Measurements from ENCODE around the gene IL4R.

IL4R gene

GRCh38 chr16:27339180-27339579 is 25.4 kb downstream of the IL4R start:
- H3K9ac ChIP-seq (ENCODE audit: low read depth, low read length), result no peak overlapping the region
- no peaks in the 10 kb centered on the region for H3K9me3 ChIP-seq (ENCODE audit: control insufficient read depth, insufficient read depth, low read length)
- peaks cover 6% of the 10 kb centered on the region for H3K36me3 ChIP-seq (ENCODE audit: insufficient read depth, low read length)
- no peaks in the 10 kb centered on the region for H3K4me1 ChIP-seq (ENCODE audit: insufficient read depth, low read length)

GRCh38 chr16:27340654-27341053 is 26.9 kb downstream of the IL4R start:
- Histone ChIP-seq H3K36me3 (ENCODE audit: insufficient read depth, low read length) (peaks cover 6% of the 10 kb centered on the region), H3K9ac (ENCODE audit: low read depth, low read length) (no peak overlapping the region), H3K4me1 (ENCODE audit: insufficient read depth, low read length) (no peaks in the 10 kb centered on the region), H3K9me3 (ENCODE audit: control insufficient read depth, insufficient read depth, low read length) (no peaks in the 10 kb centered on the region)

GRCh38 chr16:27341549-27341948 is 27.8 kb downstream of the IL4R start:
- Histone ChIP-seq H3K9me3 (ENCODE audit: control insufficient read depth, insufficient read depth, low read length) (no peaks in the 10 kb centered on the region), H3K4me1 (ENCODE audit: insufficient read depth, low read length) (no peaks in the 10 kb centered on the region), H3K9ac (ENCODE audit: low read depth, low read length) (no peak overlapping the region), H3K36me3 (ENCODE audit: insufficient read depth, low read length) (peaks cover 6% of the 10 kb centered on the region)

- H3K36me3 ChIP-seq (ENCODE audit: insufficient read depth, low read length), result peaks cover 6% of the 10 kb centered on the region
- no peaks in the 10 kb centered on the region for H3K4me1 ChIP-seq (ENCODE audit: insufficient read depth, low read length)
- H3K9me3 ChIP-seq (ENCODE audit: control insufficient read depth, insufficient read depth, low read length), result no peaks in the 10 kb centered on the region
- no peak overlapping the region for H3K9ac ChIP-seq (ENCODE audit: low read depth, low read length)
These were observed 28.2 kb downstream of the IL4R start for GRCh38 chr16:27341971-27342370.

- no peaks in the 10 kb centered on the region; the same call in 1 of the 2 replicates for H3K36me3 ChIP-seq (ENCODE audit: insufficient read depth, low read length)
- no peaks in the 10 kb centered on the region for H3K4me1 ChIP-seq (ENCODE audit: insufficient read depth, low read length)
- H3K9ac ChIP-seq (ENCODE audit: low read depth, low read length), result no peak overlapping the region
- no peaks in the 10 kb centered on the region for H3K9me3 ChIP-seq (ENCODE audit: control insufficient read depth, insufficient read depth, low read length)
These were observed 30.9 kb downstream of the IL4R start for GRCh38 chr16:27344721-27345120.

GRCh38 chr16:27345201-27345600 is 31.4 kb downstream of the IL4R start:
- no peak overlapping the region for H3K9ac ChIP-seq (ENCODE audit: low read depth, low read length)
- H3K9me3 ChIP-seq (ENCODE audit: control insufficient read depth, insufficient read depth, low read length), result no peaks in the 10 kb centered on the region; the same call in 1 of the 2 replicates
- H3K4me1 ChIP-seq (ENCODE audit: insufficient read depth, low read length), result no peaks in the 10 kb centered on the region
- H3K36me3 ChIP-seq (ENCODE audit: insufficient read depth, low read length), result peaks cover 3% of the 10 kb centered on the region; the same call in 1 of the 2 replicates

GRCh38 chr16:27346819-27347218 is 33.0 kb downstream of the IL4R start:
- Histone ChIP-seq H3K9ac (ENCODE audit: low read depth, low read length) (no peak overlapping the region), H3K9me3 (ENCODE audit: control insufficient read depth, insufficient read depth, low read length) (peaks cover 3% of the 10 kb centered on the region; the same call in 1 of the 2 replicates), H3K36me3 (ENCODE audit: insufficient read depth, low read length) (peaks cover 11% of the 10 kb centered on the region; the same call in 1 of the 2 replicates), H3K4me1 (ENCODE audit: insufficient read depth, low read length) (no peaks in the 10 kb centered on the region)

GRCh38 chr16:27347930-27348685 is 34.3 kb downstream of the IL4R start:
- Histone ChIP-seq H3K9ac (ENCODE audit: low read depth, low read length) (no peak overlapping the region), H3K4me1 (ENCODE audit: insufficient read depth, low read length) (no peaks in the 10 kb centered on the region), H3K9me3 (ENCODE audit: control insufficient read depth, insufficient read depth, low read length) (peaks cover 3% of the 10 kb centered on the region; the same call in 1 of the 2 replicates), H3K36me3 (ENCODE audit: insufficient read depth, low read length) (peaks cover 17% of the 10 kb centered on the region; the same call in 1 of the 2 replicates)

- no peaks in the 10 kb centered on the region for H3K4me1 ChIP-seq (ENCODE audit: insufficient read depth, low read length)
- H3K36me3 ChIP-seq (ENCODE audit: insufficient read depth, low read length), result peaks cover 17% of the 10 kb centered on the region; the same call in 1 of the 2 replicates
- peaks cover 3% of the 10 kb centered on the region; the same call in 1 of the 2 replicates for H3K9me3 ChIP-seq (ENCODE audit: control insufficient read depth, insufficient read depth, low read length)
- no peak overlapping the region for H3K9ac ChIP-seq (ENCODE audit: low read depth, low read length)
These were observed 35.5 kb downstream of the IL4R start for GRCh38 chr16:27349276-27349675.

- H3K4me1 ChIP-seq (ENCODE audit: insufficient read depth, low read length), result no peaks in the 10 kb centered on the region
- peaks cover 21% of the 10 kb centered on the region; the same call in 1 of the 2 replicates for H3K36me3 ChIP-seq (ENCODE audit: insufficient read depth, low read length)
- no peak overlapping the region for H3K9ac ChIP-seq (ENCODE audit: low read depth, low read length)
- peaks cover 3% of the 10 kb centered on the region; the same call in 1 of the 2 replicates for H3K9me3 ChIP-seq (ENCODE audit: control insufficient read depth, insufficient read depth, low read length)
These were observed 36.2 kb downstream of the IL4R start for GRCh38 chr16:27350006-27350405.

GRCh38 chr16:27351989-27352388 is 38.2 kb downstream of the IL4R start:
- Histone ChIP-seq H3K9me3 (ENCODE audit: control insufficient read depth, insufficient read depth, low read length) (peaks cover 3% of the 10 kb centered on the region; the same call in 1 of the 2 replicates), H3K36me3 (ENCODE audit: insufficient read depth, low read length) (peaks cover 21% of the 10 kb centered on the region), H3K9ac (ENCODE audit: low read depth, low read length) (no peak overlapping the region)

GRCh38 chr16:27353853-27354252 is 40.1 kb downstream of the IL4R start:
- Histone ChIP-seq H3K36me3 (ENCODE audit: insufficient read depth, low read length) (peaks cover 21% of the 10 kb centered on the region), H3K4me1 (ENCODE audit: insufficient read depth, low read length) (no peaks in the 10 kb centered on the region), H3K9ac (ENCODE audit: low read depth, low read length) (no peak overlapping the region), H3K9me3 (ENCODE audit: control insufficient read depth, insufficient read depth, low read length) (peaks cover 3% of the 10 kb centered on the region; the same call in 1 of the 2 replicates)

More at GRCh38 chr16:27351989-27352388, 38.2 kb downstream of the IL4R start:
- H3K4me1 ChIP-seq (ENCODE audit: insufficient read depth, low read length), result no peaks in the 10 kb centered on the region

GRCh38 chr16:27355610-27356009 is 41.8 kb downstream of the IL4R start:
- Histone ChIP-seq H3K9me3 (ENCODE audit: control insufficient read depth, insufficient read depth, low read length) (peaks cover 3% of the 10 kb centered on the region; the same call in 1 of the 2 replicates), H3K9ac (ENCODE audit: low read depth, low read length) (no peak overlapping the region), H3K36me3 (ENCODE audit: insufficient read depth, low read length) (peaks cover 15% of the 10 kb centered on the region), H3K4me1 (ENCODE audit: insufficient read depth, low read length) (no peaks in the 10 kb centered on the region)

GRCh38 chr16:27356794-27357193 is 43.0 kb downstream of the IL4R start:
- H3K9me3 ChIP-seq (ENCODE audit: control insufficient read depth, insufficient read depth, low read length), result no peaks in the 10 kb centered on the region
- H3K4me1 ChIP-seq (ENCODE audit: insufficient read depth, low read length), result no peaks in the 10 kb centered on the region
- no peak overlapping the region for H3K9ac ChIP-seq (ENCODE audit: low read depth, low read length)
- H3K36me3 ChIP-seq (ENCODE audit: insufficient read depth, low read length), result peaks cover 10% of the 10 kb centered on the region

- no peak overlapping the region for H3K9ac ChIP-seq (ENCODE audit: low read depth, low read length)
- H3K36me3 ChIP-seq (ENCODE audit: insufficient read depth, low read length), result peaks cover 5% of the 10 kb centered on the region; the same call in 1 of the 2 replicates
- no peaks in the 10 kb centered on the region for H3K9me3 ChIP-seq (ENCODE audit: control insufficient read depth, insufficient read depth, low read length)
- no peaks in the 10 kb centered on the region for H3K4me1 ChIP-seq (ENCODE audit: insufficient read depth, low read length)
These were observed 45.3 kb downstream of the IL4R start for GRCh38 chr16:27359051-27359450.

Measured in ES-I3 (cell line).